ENCODE results near the gene POMGNT1. TPM values are rescaled to one million over a fixed set of nuclear protein-coding genes. Genes with fewer than 3 reads are reported as not detected.

The POMGNT1 gene
- total and polyA plus RNA-seq, 2 of the 8 experiments (the other 6 are each of a cell fraction or from before 2014, with no cell fraction given) = 28.0 to 40.3 TPM

DNA sequence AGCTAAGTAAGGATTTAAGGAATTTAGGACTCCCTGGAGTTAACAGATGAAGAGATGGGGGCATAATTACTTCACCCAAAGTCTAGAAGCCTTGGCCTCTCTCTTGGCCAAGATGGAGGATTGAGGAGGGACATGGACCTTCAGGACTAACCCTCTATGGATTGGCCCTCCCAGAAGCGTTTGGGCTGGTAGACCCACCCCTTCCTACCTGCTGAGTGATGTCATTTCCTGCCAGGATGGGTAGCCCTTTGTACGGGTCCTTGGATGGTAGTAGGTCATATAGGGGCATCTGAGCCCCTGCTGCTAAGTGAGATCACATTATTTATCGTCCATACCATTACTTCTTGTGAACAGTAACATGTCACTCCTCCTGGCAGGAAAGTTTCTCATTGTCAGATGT, 22.6 kb upstream of the POMGNT1 start:
- no peaks in the 10 kb centered on the region for H4K20me1 ChIP-seq (replicated peaks in 1 of 2; ENCODE audit: control insufficient read depth in 1 of 2, insufficient read depth in 2 of 2, low read length in 2 of 2)
- H2AK5ac ChIP-seq (ENCODE audit: low read depth, low read length) = no peak overlapping the region
- no peaks in the 10 kb centered on the region for H3K79me2 ChIP-seq (ENCODE audit: control insufficient read depth in 1 of 2, insufficient read depth in 2 of 2, low read length in 2 of 2)
- no peak overlapping the region for H2AFZ ChIP-seq (ENCODE audit: low read length)
- H3K4me2 ChIP-seq (ENCODE audit: insufficient read depth in 1 of 2, low read depth in 2 of 2, low read length in 2 of 2) = no peak overlapping the region
- H3K4me1 ChIP-seq (replicated peaks in 1 of 4; ENCODE audit: control insufficient read depth in 3 of 4, insufficient read depth in 4 of 4, low read length in 3 of 4) = peaks cover 3 to 11% (median 7%) of the 10 kb centered on the region in 4 experiments; a peak in 6 of 7 replicates
- H3K18ac ChIP-seq (ENCODE audit: extremely low read depth, low read length) = no peak overlapping the region
- H3K27ac ChIP-seq (ENCODE audit: low read depth, low read length) = no peak overlapping the region
- no peak overlapping the region for H4K5ac ChIP-seq (ENCODE audit: insufficient read length, low read depth, low read length)
- no peak overlapping the region for H2BK5ac ChIP-seq (ENCODE audit: low read depth, low read length)
- no peak overlapping the region for H3K9ac ChIP-seq (replicated peaks in 1 of 4; ENCODE audit: extremely low read depth in 1 of 4, low read depth in 3 of 4, low read length in 3 of 4)
- POLR2A ChIA-PET (ENCODE audit: partially characterized antibody) = interaction anchor here (0.8 to 2.4 kb wide), 3 partner anchors 11 to 23 kb away, joined by 3 to 6 read pairs (median 5); partner anchors contain the start of genes LURAP1 and POMGNT1
- H3K23ac ChIP-seq (ENCODE audit: insufficient read length) = no peak overlapping the region
- H3K9me3 ChIP-seq (ENCODE audit: insufficient read depth in 2 of 2, low read depth in 1 of 2, low read length in 1 of 2) = no peaks in the 10 kb centered on the region
- H2BK20ac ChIP-seq (ENCODE audit: low read length) = no peak overlapping the region
- H3K56ac ChIP-seq (replicated peaks; ENCODE audit: insufficient read length, low read depth, low read length) = no peak overlapping the region
- WGBS, 2 experiments (ENCODE audit: extremely low coverage in 1 of 2, insufficient coverage in 1 of 2, insufficient read length in 1 of 2, insufficient replicate concordance in 2 of 2, low coverage in 1 of 2, low lambda C conversion rate in 2 of 2, missing lambda C conversion rate in 1 of 2) = 89% methylated on average over 3 of the region's 3 CpGs; no CpG with 5 or more reads in 1 of the 2 experiments
- no peak overlapping the region for H3K14ac ChIP-seq (ENCODE audit: insufficient read length)
- DNase-seq (ENCODE audit: low read depth in 1 of 2, low spot score in 2 of 2) (no peak), FAIRE-seq (no peak)
- no peak overlapping the region for H4K8ac ChIP-seq (ENCODE audit: extremely low read depth, insufficient read depth, low read length)
- H3K79me1 ChIP-seq (ENCODE audit: low read depth, low read length) = no peaks in the 10 kb centered on the region
- H3K36me3 ChIP-seq (ENCODE audit: control insufficient read depth in 2 of 4, insufficient read depth in 4 of 4, low read length in 3 of 4) = no peaks in the 10 kb centered on the region
- no peak overlapping the region for H4K91ac ChIP-seq (replicated peaks; ENCODE audit: insufficient read length, low read length)
- no peaks in the 10 kb centered on the region for H3K27me3 ChIP-seq (replicated peaks in 1 of 4; ENCODE audit: control insufficient read depth in 3 of 4, extremely low read depth in 1 of 4, insufficient read depth in 3 of 4, low read length in 3 of 4)
- CTCF ChIA-PET (ENCODE audit: partially characterized antibody) = interaction anchor here (1.2 to 5.4 kb wide), 5 partner anchors 22 to 40 kb away, joined by 3 to 55 read pairs (median 5); partner anchors contain the start of genes POMGNT1 and RAD54L
- H2BK12ac ChIP-seq (ENCODE audit: low read depth, low read length) = peak overlapping the region; percentile 80; the same call in 1 of the 2 replicates
- no peak overlapping the region for H3K4ac ChIP-seq (replicated peaks; ENCODE audit: insufficient read length, low read depth, low read length)
- H3K4me3 ChIP-seq (ENCODE audit: extremely low read depth in 1 of 4, insufficient read depth in 2 of 4, low read depth in 3 of 4, low read length in 4 of 4) = no peak overlapping the region
- H2BK120ac ChIP-seq (replicated peaks; ENCODE audit: low read depth, low read length) = no peak overlapping the region
- TF ChIP-seq NANOG (IDR thresholded peaks at IDR 0.05; ENCODE audit: insufficient read depth, low read depth, low read length, poor library complexity, severe bottlenecking) (no peak), SIN3A (conservative IDR thresholded peaks at IDR 0.05 in 1 of 2, IDR thresholded peaks at IDR 0.05 in 1 of 2; ENCODE audit: low read depth in 1 of 2, low read length in 2 of 2) (no peak), EZH2 (IDR thresholded peaks at IDR 0.05; ENCODE audit: low read depth, low read length, severe bottlenecking) (no peak), TCF12 (IDR thresholded peaks at IDR 0.05; ENCODE audit: low read depth, low read length) (no peak)
- H2BK15ac ChIP-seq (ENCODE audit: low read length) = no peak overlapping the region
- H3K23me2 ChIP-seq (ENCODE audit: low read depth, low read length) = no peaks in the 10 kb centered on the region
